CD4-positive, alpha-beta T cell (primary cell): ENCODE results near the gene PROB1. TPM values are rescaled to one million over a fixed set of nuclear protein-coding genes. Genes with fewer than 3 reads are reported as not detected.

Experiments
- ATAC-seq: fragments of 200-7000 bp; cut with Tn5 transposase; one replicate; pipeline ENCODE4 v1.10.0; 2022; ENCODE audit warnings: mild to moderate bottlenecking; ENCODE audit not compliant: poor library complexity
- CTCF ChIA-PET: fragments of 350-600 bp; sonication (Branson Sonifier 250); formaldehyde crosslinking; loops from one replicate; lab custom pipeline; 2021; ENCODE audit warnings: antibody characterized with exemption, inconsistent platforms; lab: Charles Lee
- POLR2A ChIA-PET: fragments of 350-600 bp; sonication (Branson Sonifier 250); formaldehyde crosslinking; loops from one replicate; lab custom pipeline; 2021; ENCODE audit warnings: antibody characterized with exemption, inconsistent platforms; lab: Charles Lee
- DNase-seq, 14 experiments: peaks; one replicate each; pipeline ENCODE4 v3.0.0-alpha.2; 2013 to 2020; ENCODE audit warnings: mixed read lengths in 2 of 14
- H3K27ac ChIP-seq, 2 donors: one replicate each; pipeline versions ENCODE4 v1.5.1 to v1.7.0; 2013; ENCODE audit warnings: low read length in 2 of 2, low read depth in 1 of 2, mild to moderate bottlenecking in 1 of 2
- H3K27me3 ChIP-seq, 2 experiments: 1 replicate in 1 of 2; 2 replicates in 1 of 2; pipeline versions ENCODE4 v1.6.1 to v1.7.0; 2013; ENCODE audit warnings: low read length in 2 of 2, control low read depth in 1 of 2, mild to moderate bottlenecking in 1 of 2, moderate library complexity in 1 of 2; ENCODE audit not compliant: insufficient read depth in 2 of 2, control insufficient read depth in 1 of 2
- H3K36me3 ChIP-seq: one replicate; pipeline ENCODE4 v1.6.1; 2013; ENCODE audit warnings: low read length, control low read depth; ENCODE audit not compliant: insufficient read depth
- H3K4me1 ChIP-seq: one replicate; pipeline ENCODE4 v1.6.1; 2013; ENCODE audit warnings: low read length, control low read depth; ENCODE audit not compliant: insufficient read depth
- H3K4me3 ChIP-seq: one replicate; pipeline ENCODE4 v1.5.1; 2013; ENCODE audit warnings: mild to moderate bottlenecking, low read length, moderate library complexity
- H3K9me3 ChIP-seq, 2 experiments: 1 replicate in 1 of 2; 2 replicates in 1 of 2; pipeline versions ENCODE4 v1.6.1 to v1.7.0; 2013; ENCODE audit warnings: low read length in 2 of 2, mild to moderate bottlenecking in 2 of 2, control low read depth in 1 of 2, moderate library complexity in 1 of 2; ENCODE audit not compliant: control insufficient read depth in 1 of 2, insufficient read depth in 1 of 2
- H3K27ac Mint-ChIP-seq: one replicate; pipeline ENCODE4 v1.8.0; 2020; ENCODE audit warnings: mixed read lengths
- H3K27me3 Mint-ChIP-seq: one replicate; pipeline ENCODE4 v1.8.0; 2021; ENCODE audit warnings: mixed read lengths
- H3K36me3 Mint-ChIP-seq: one replicate; pipeline ENCODE4 v1.8.0; 2021; ENCODE audit warnings: low read depth, mixed read lengths
- H3K4me1 Mint-ChIP-seq: one replicate; pipeline ENCODE4 v1.8.0; 2021; ENCODE audit warnings: low read depth, mixed read lengths
- H3K4me3 Mint-ChIP-seq: one replicate; pipeline ENCODE4 v1.8.0; 2020; ENCODE audit warnings: mild to moderate bottlenecking, mixed read lengths
- H3K9me3 Mint-ChIP-seq: one replicate; pipeline ENCODE4 v1.8.0; 2020; ENCODE audit warnings: mixed read lengths
- CTCF ChIP-seq: fragments of 200-600 bp; IDR thresholded peaks from one replicate; pipeline ENCODE4 v1.8.0; 2022; ENCODE audit warnings: antibody characterized with exemption, mild to moderate bottlenecking
- intact Hi-C, 2 experiments: fragments of 100-400 bp; cut with DNase I in 1 of 2; cut with micrococcal nuclease in 1 of 2; formaldehyde crosslinking; loops; one replicate each; pipeline versions ENCODE4 v1.15.1 to v1.9.0; 2023 to 2025; cut with DNase I, micrococcal nuclease
- total RNA-seq, 174 experiments: library from RNA in 2 of 174; stranded (reverse) in 2 of 174; gene quantifications; one replicate each; pipeline ENCODE4 v1.2.3 and lab custom pipeline; 2021 to 2026

The PROB1 gene
- total RNA-seq, 2 experiments from 2014 or later: 0.25 to 0.41 TPM

GRCh38 chr5:139343476-139343875 is 51.4 kb downstream of the PROB1 start:
- Mint-ChIP-seq H3K4me3 (peak overlapping the region; percentile 96), H3K9me3 (no peaks in the 10 kb centered on the region), H3K36me3 (peaks cover 56% of the 10 kb centered on the region), H3K27ac (peak overlapping the region; percentile 95), H3K4me1 (peaks cover 69% of the 10 kb centered on the region), H3K27me3 (no peaks in the 10 kb centered on the region)
- intact Hi-C loops: loop anchor here (2.0 to 5.0 kb wide), 6 partner anchors 44 to 766 kb away; partner anchors contain the start of genes HSPA9 (in 1 of the 2), MZB1 (in 1 of the 2) and UBE2D2 (in 1 of the 2)
- DNase-seq: no peak
- ChIA-PET CTCF (no interaction called here), POLR2A (interaction anchor here (0.9 to 1.4 kb wide), 2 partner anchors 28 to 50 kb away, joined by 3 to 5 read pairs; partner anchors contain the start of gene MATR3)
- ATAC-seq: no peak
- TF ChIP-seq CTCF: no peak
- H3K9me3 ChIP-seq: no peaks in the 10 kb centered on the region
- H3K4me1 ChIP-seq: peaks cover 40% of the 10 kb centered on the region
- H3K27ac ChIP-seq: no peak overlapping the region
- peaks cover 6% of the 10 kb centered on the region for H3K36me3 ChIP-seq
- H3K4me3 ChIP-seq: peak overlapping the region; percentile 94
- no peaks in the 10 kb centered on the region for H3K27me3 ChIP-seq

- POLR2A ChIA-PET: interaction anchor here (0.6 to 3.8 kb wide), 39 partner anchors 10 to 990 kb away, joined by 3 to 149 read pairs (median 6); partner anchors contain the start of genes DNAJC18, ETF1, HSPA9 and KDM3B
- H3K27ac Mint-ChIP-seq: peak overlapping the region; percentile 95
- peaks cover 68% of the 10 kb centered on the region for H3K4me1 Mint-ChIP-seq
- peaks cover 6% of the 10 kb centered on the region for H3K36me3 ChIP-seq
- DNase-seq: peak in 7 of 14 experiments; percentile 65 to 82 (median 72)
- ATAC-seq: no peak
- H3K4me3 Mint-ChIP-seq: peak overlapping the region; percentile 96
- H3K4me3 ChIP-seq: peak overlapping the region; percentile 94
- H3K27ac ChIP-seq: peak overlapping the region; percentile 100
- H3K27me3 ChIP-seq: no peaks in the 10 kb centered on the region
- CTCF ChIA-PET: interaction anchor here (1.0 to 1.9 kb wide), 16 partner anchors 10 to 990 kb away, joined by 3 to 12 read pairs (median 4); partner anchors contain the start of genes KDM3B and MATR3
- TF ChIP-seq CTCF: no peak
- peaks cover 32% of the 10 kb centered on the region for H3K4me1 ChIP-seq
- no peaks in the 10 kb centered on the region for H3K9me3 ChIP-seq
- H3K36me3 Mint-ChIP-seq: peaks cover 50% of the 10 kb centered on the region
- intact Hi-C loops: loop anchor here (2.0 to 5.0 kb wide), 6 partner anchors 45 to 765 kb away; partner anchors contain the start of genes HSPA9 (in 1 of the 2), MZB1 (in 1 of the 2) and UBE2D2 (in 1 of the 2)
- H3K9me3 Mint-ChIP-seq: no peaks in the 10 kb centered on the region
- H3K27me3 Mint-ChIP-seq: no peaks in the 10 kb centered on the region
Measured at GRCh38 chr5:139342423-139342723, 52.5 kb downstream of the PROB1 start.

GRCh38 chr5:139341689-139342422 is 53.0 kb downstream of the PROB1 start, which contains the start of gene PAIP2:
TSS of gene PAIP2 (plus strand) at chr5:139341854. CDS start at chr5:139363785, 21,931 bp downstream.
- Mint-ChIP-seq H3K4me1 (peaks cover 65% of the 10 kb centered on the region), H3K36me3 (peaks cover 45% of the 10 kb centered on the region), H3K4me3 (peak within 1 kb of the TSS; percentile 96), H3K27ac (peak within 1 kb of the TSS; percentile 95), H3K9me3 (no peaks in the 10 kb centered on the region), H3K27me3 (no peaks in the 10 kb centered on the region)
- Histone ChIP-seq H3K27me3 (no peaks in the 10 kb centered on the region), H3K9me3 (no peaks in the 10 kb centered on the region), H3K4me3 (peak within 1 kb of the TSS; percentile 94), H3K27ac (peak within 1 kb of the TSS; percentile 100), H3K4me1 (peaks cover 34% of the 10 kb centered on the region), H3K36me3 (peaks cover 5% of the 10 kb centered on the region)
- ChIA-PET POLR2A (interaction anchor here (0.6 to 3.8 kb wide), 46 partner anchors 10 to 1588 kb away, joined by 3 to 149 read pairs (median 5); partner anchors contain the start of genes DNAJC18, ETF1, FAM53C and HSPA9), CTCF (interaction anchor here (0.6 to 1.9 kb wide), 25 partner anchors 8 to 990 kb away, joined by 3 to 12 read pairs (median 4); partner anchors contain the start of genes KDM3B, MATR3 and SPATA24)
- DNase-seq: peak; percentile 95 to 99 (median 97)
- ATAC-seq: peak; percentile 82
- intact Hi-C loops: loop anchor here (1.0 to 5.0 kb wide), 9 partner anchors 15 to 765 kb away; partner anchors contain the start of genes HSPA9 (in 1 of the 2), MATR3 (in 1 of the 2), MZB1 (in 1 of the 2) and UBE2D2 (in 1 of the 2)
- peak; percentile 7 for TF ChIP-seq CTCF
